HG03521 (cell line): ENCODE measurements around the gene VPS16.
"Not testable (repeated sequence)": the region's sequence is repeated elsewhere in the genome, so short reads cannot be mapped to it uniquely, and the experiment has no call there.

Experiments
- ATAC-seq: cut with Tn5 transposase; IDR thresholded peaks from one replicate; pipeline ENCODE4 v1.9.1; 2021; ENCODE audit warnings: mild to moderate bottlenecking, moderate library complexity; ENCODE audit not compliant: unreplicated experiment

VPS16 gene

GRCh38 chr20:2894221-2894620 lies 53.7 kb downstream of the VPS16 start:
- no peak for ATAC-seq

GRCh38 chr20:2895154-2895553 lies 54.6 kb downstream of the VPS16 start:
- not testable (repeated sequence) for ATAC-seq

DNA sequence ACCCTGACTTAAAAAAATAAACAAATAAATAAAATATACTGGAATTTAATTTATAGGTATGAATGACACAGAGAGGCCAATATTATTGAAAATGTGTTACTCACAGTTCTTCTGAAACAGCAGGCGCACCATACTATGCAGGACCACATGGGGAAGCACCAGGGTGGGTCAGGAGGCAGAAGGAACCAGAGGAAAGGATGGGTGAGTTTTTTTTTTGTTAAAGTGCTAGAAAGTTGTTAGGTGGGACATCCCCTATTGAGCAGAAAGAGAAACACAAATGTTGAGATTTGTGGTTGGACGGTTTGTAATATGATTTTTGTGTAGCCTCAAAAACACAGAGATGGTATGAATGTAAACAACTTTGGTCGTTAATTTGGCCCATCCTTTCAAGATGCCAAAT lies 58.7 kb downstream of the VPS16 start:
- ATAC-seq: no peak

- ATAC-seq: no peak
Observed at GRCh38 chr20:2900845-2901592, 60.5 kb downstream of the VPS16 start.

DNA sequence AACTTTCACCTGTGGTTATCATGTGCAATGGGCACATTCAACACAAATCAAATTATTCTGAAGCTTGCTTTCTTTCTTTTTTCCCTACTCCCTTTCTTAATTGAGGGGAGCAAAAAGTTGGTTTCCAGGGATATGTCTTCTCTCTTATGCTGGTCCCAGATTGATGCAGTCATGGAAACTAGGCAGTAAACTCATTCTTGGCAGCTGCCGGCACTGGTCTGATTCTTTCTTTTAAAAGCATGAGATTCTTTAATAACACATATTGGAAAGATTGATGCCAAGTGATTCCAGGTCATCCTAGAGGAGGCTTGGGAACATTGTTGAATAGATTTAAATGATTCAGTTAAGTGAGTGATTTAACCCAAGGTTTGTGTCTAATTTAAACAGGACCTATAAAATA lies 61.7 kb downstream of the VPS16 start:
- ATAC-seq: no peak

DNA sequence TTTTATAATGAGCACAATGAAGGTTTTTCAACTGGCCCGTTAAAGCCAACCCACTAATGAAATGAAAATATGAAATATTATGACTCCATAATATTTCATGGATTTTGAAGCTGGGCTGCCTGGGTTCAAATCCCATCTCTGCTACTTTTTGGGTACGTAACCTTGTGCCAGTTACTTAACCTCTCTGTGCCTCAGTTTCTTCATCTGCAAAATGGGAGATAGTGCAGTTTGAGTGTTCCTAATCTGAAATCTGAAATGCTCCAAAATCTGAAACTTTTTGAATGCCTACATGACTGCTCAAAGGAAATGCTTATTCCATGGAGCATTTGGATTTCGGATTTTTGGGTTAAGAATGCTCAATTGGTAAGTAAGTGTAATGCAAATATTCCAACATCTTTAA lies 62.3 kb downstream of the VPS16 start:
- ATAC-seq: no peak

GRCh38 chr20:2903686-2904085 lies 63.1 kb downstream of the VPS16 start:
- ATAC-seq: no peak

DNA sequence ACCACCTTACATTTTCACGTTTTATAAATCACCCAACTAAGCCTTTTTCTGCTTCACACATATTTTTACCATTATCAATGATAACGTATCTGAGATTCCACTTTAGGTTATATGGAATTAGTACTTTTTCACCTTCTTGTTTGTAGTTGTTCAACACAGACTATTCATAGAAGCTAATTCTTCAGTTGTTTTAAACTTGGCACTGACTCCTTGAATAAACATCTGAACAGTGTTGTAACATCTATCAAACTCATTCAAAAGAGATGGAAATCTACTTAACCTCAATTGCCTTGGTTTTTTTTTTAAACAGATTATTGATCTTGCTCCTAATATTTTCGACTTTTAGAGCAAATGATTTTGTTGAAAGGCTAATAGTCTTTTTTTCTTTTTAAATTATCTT lies 67.0 kb downstream of the VPS16 start:
- ATAC-seq: no peak

- ATAC-seq: no peak
Observed at GRCh38 chr20:2909953-2910352, 69.4 kb downstream of the VPS16 start.

DNA sequence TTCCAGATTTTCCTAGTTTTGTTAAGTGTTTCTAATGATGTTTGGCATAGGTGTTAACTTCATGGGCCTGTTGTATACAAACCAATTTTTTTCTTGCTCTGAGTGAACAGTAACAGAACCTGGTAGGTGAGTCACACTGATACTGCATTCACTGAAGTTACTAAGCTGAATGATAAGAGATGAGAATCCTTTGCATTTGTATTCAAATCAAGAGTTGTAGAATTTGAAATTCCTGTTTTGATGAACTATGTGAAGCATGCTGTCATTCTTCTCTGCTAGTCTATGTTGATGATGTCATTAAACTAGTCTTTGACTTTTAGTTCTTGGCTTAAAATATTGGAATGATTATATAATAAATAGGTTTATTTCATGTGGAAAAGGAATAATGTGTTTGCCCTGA lies 70.7 kb downstream of the VPS16 start:
- no peak for ATAC-seq

- ATAC-seq: no peak
Observed at GRCh38 chr20:2914160-2914559, 73.6 kb downstream of the VPS16 start.
